ENCODE results near the gene RASSF7.

DNA sequence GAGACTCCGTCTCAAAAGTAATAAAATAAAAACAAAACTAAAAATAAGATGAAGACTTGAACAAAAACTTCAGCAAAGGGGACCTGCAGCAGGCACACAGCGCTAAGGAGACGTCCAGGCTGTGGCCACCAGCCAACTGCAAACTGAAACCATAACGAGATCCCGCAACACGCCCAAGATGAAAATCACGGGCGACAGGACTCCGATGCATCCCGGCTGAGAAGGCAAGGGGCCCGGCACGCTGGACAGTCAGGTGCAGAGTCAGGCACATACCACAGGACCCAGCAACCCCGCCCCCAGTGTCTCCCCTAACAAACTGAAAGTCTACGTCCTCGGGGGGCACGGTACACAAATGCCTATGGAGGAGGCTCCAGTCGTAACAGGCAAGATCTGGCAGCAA, 34.6 kb upstream of the RASSF7 start:
- TF ChIP-seq, protein P1, sequence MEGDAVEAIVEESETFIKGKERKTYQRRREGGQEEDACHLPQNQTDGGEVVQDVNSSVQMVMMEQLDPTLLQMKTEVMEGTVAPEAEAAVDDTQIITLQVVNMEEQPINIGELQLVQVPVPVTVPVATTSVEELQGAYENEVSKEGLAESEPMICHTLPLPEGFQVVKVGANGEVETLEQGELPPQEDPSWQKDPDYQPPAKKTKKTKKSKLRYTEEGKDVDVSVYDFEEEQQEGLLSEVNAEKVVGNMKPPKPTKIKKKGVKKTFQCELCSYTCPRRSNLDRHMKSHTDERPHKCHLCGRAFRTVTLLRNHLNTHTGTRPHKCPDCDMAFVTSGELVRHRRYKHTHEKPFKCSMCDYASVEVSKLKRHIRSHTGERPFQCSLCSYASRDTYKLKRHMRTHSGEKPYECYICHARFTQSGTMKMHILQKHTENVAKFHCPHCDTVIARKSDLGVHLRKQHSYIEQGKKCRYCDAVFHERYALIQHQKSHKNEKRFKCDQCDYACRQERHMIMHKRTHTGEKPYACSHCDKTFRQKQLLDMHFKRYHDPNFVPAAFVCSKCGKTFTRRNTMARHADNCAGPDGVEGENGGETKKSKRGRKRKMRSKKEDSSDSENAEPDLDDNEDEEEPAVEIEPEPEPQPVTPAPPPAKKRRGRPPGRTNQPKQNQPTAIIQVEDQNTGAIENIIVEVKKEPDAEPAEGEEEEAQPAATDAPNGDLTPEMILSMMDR (IDR thresholded peaks at IDR 0.05; ENCODE audit: insufficient read depth, low read length, poor library complexity, severe bottlenecking), result no peak
- TF ChIP-seq EZH2phosphoT487 (conservative IDR thresholded peaks at IDR 0.05; ENCODE audit: low read length), result no peak
